Measurements from ENCODE around the gene PDZD4. TPM values are rescaled to one million over a fixed set of nuclear protein-coding genes. Genes with fewer than 3 reads are reported as not detected.

The PDZD4 gene
- total RNA-seq, 3 donors from 2014 or later (not counting 1 experiment from before 2014, with no cell fraction given), result 101 to 177 (median 157) TPM

DNA sequence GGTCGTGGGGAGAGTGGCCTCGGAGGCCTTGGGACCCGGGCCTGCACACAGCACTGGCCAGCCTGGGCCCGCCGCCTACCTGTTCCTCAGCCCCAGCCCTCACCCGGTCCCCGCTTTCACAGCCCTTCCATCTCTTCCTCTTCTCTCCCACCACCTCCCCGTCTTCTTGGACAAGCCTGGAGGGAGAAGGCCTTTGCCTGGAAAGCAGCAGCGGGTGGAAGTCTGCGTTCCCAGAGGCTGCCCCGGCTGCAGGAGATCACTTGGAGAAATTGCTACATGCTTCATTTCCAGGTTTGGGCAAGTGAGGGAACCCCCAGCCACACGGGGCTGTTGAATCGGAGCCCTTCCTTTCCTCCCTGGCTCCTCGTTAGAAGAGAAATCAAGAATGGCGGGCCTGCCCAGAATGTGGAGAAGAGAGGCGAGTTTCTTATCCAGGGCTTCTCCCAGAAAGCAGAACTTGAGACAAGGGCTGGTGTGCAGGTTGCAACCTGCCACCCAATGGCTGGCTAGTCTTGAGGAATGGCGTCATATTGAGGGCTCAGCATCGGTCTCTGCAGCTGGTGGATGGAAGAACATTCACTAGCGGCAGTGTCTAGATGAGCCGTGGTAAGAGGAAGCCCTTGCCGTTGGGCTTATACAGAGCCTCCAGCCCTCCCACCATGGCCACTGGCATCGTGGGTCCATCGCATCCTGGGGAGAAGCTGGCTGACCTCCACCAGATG lies 1.2 kb upstream of the PDZD4 start:
- TF ChIP-seq CTCF (IDR thresholded peaks at IDR 0.05), result no peak
- H3K36me3 Mint-ChIP-seq, result no peaks in the 10 kb centered on the region
- Histone ChIP-seq H3K4me3 (ENCODE audit: low read length) (no peak overlapping the region), H3K27ac (ENCODE audit: low read length) (no peak overlapping the region), H3K27me3 (ENCODE audit: control insufficient read depth, insufficient read depth, low read length) (no peaks in the 10 kb centered on the region), H3K9me3 (ENCODE audit: control insufficient read depth, insufficient read depth, low read length) (no peaks in the 10 kb centered on the region), H3K4me1 (ENCODE audit: control insufficient read depth, insufficient read depth, low read length) (peaks cover 27% of the 10 kb centered on the region), H3K36me3 (ENCODE audit: control insufficient read depth, insufficient read depth, low read length) (no peaks in the 10 kb centered on the region)
- no peak overlapping the region for H3K27ac Mint-ChIP-seq
- H3K9me3 Mint-ChIP-seq, result no peaks in the 10 kb centered on the region
- H3K27me3 Mint-ChIP-seq (ENCODE audit: low read depth in 2 of 2), result no peaks in the 10 kb centered on the region
- no peak for DNase-seq
- intact Hi-C loops (cut with micrococcal nuclease), result no loop called here
- peaks cover 17 to 18% of the 10 kb centered on the region in 2 donors for H3K4me1 Mint-ChIP-seq
- WGBS (ENCODE audit: insufficient coverage), result 77% methylated on average over 19 of the region's 23 CpGs
- peak overlapping the region; percentile 52 for H3K4me3 Mint-ChIP-seq
- no peak for ATAC-seq

GRCh38 chrX:153830640-153831428 lies 490 bp upstream of the PDZD4 start:
- no peaks in the 10 kb centered on the region for H3K9me3 ChIP-seq (ENCODE audit: control insufficient read depth, insufficient read depth, low read length)
- peak overlapping the region; percentile 13 for H3K4me3 ChIP-seq (ENCODE audit: low read length)
- TF ChIP-seq CTCF (IDR thresholded peaks at IDR 0.05), result no peak
- intact Hi-C loops (cut with micrococcal nuclease), result no loop called here
- H3K36me3 Mint-ChIP-seq, result no peaks in the 10 kb centered on the region
- H3K27ac ChIP-seq (ENCODE audit: low read length), result no peak overlapping the region
- H3K27ac Mint-ChIP-seq, result no peak overlapping the region
- no peaks in the 10 kb centered on the region for H3K9me3 Mint-ChIP-seq
- H3K27me3 Mint-ChIP-seq (ENCODE audit: low read depth in 2 of 2), result no peaks in the 10 kb centered on the region
- peaks cover 34% of the 10 kb centered on the region for H3K4me1 ChIP-seq (ENCODE audit: control insufficient read depth, insufficient read depth, low read length)
- H3K4me3 Mint-ChIP-seq, result peak overlapping the region; percentile 35
- ATAC-seq (peak in 2 of 3 donors; percentile 35 to 43), DNase-seq (no peak)
- 2% methylated on average over 98 of the region's 102 CpGs for WGBS (ENCODE audit: insufficient coverage)
- no peaks in the 10 kb centered on the region for H3K36me3 ChIP-seq (ENCODE audit: control insufficient read depth, insufficient read depth, low read length)
- no peaks in the 10 kb centered on the region for H3K27me3 ChIP-seq (ENCODE audit: control insufficient read depth, insufficient read depth, low read length)
- peaks cover 18 to 19% of the 10 kb centered on the region in 2 donors for H3K4me1 Mint-ChIP-seq

DNA sequence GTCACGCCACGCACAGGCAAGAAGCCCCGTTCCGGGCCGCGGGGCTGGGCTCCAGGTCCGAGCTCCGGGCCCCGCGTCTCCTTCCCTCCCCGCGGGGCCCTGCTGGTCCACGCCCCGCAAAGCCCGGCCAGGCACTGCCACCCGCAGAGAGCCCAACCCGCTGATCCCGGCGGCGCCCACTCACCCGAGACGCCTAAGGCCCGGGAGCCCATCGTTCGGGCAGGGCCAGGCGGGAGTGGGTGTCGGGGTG lies 870 bp downstream of the PDZD4 start:
- TF ChIP-seq CTCF (IDR thresholded peaks at IDR 0.05), result no peak
- intact Hi-C loops (cut with micrococcal nuclease), result no loop called here
- H3K36me3 ChIP-seq (ENCODE audit: control insufficient read depth, insufficient read depth, low read length), result no peaks in the 10 kb centered on the region
- Mint-ChIP-seq H3K4me1 (peaks cover 28 to 32% of the 10 kb centered on the region in 2 donors), H3K27ac (peak overlapping the region; percentile 41 to 73), H3K4me3 (peak overlapping the region; percentile 87), H3K36me3 (no peaks in the 10 kb centered on the region), H3K27me3 (ENCODE audit: low read depth in 2 of 2) (no peaks in the 10 kb centered on the region), H3K9me3 (no peaks in the 10 kb centered on the region)
- peak overlapping the region; percentile 42 for H3K4me3 ChIP-seq (ENCODE audit: low read length)
- H3K9me3 ChIP-seq (ENCODE audit: control insufficient read depth, insufficient read depth, low read length), result no peaks in the 10 kb centered on the region
- DNase-seq (no peak), ATAC-seq (peak in 1 of 3 donors; percentile 39)
- under 1% methylated on average over 27 of the region's 27 CpGs for WGBS (ENCODE audit: insufficient coverage)
- H3K27me3 ChIP-seq (ENCODE audit: control insufficient read depth, insufficient read depth, low read length), result no peaks in the 10 kb centered on the region
- H3K4me1 ChIP-seq (ENCODE audit: control insufficient read depth, insufficient read depth, low read length), result peaks cover 47% of the 10 kb centered on the region
- peak overlapping the region; percentile 35 for H3K27ac ChIP-seq (ENCODE audit: low read length)
